PC-9 (cell line): Measurements from ENCODE around the gene ALKBH3.

Experiments used
- EZH2 ChIP-seq: fragments of 200-600 bp; sonication (generic); IDR thresholded peaks from 2 replicates; pipeline ENCODE4 v1.8.0; 2017; ENCODE audit warnings: antibody characterized with exemption, low read depth
- TF ChIP-seq, protein P1 (sequence below): fragments of 200-600 bp; sonication (generic); conservative IDR thresholded peaks from 2 replicates; pipeline ENCODE4 v1.6.1; 2017; ENCODE audit warnings: mixed run types, antibody characterized with exemption, mild to moderate bottlenecking, moderate library complexity

- TF ChIP-seq, protein P1, sequence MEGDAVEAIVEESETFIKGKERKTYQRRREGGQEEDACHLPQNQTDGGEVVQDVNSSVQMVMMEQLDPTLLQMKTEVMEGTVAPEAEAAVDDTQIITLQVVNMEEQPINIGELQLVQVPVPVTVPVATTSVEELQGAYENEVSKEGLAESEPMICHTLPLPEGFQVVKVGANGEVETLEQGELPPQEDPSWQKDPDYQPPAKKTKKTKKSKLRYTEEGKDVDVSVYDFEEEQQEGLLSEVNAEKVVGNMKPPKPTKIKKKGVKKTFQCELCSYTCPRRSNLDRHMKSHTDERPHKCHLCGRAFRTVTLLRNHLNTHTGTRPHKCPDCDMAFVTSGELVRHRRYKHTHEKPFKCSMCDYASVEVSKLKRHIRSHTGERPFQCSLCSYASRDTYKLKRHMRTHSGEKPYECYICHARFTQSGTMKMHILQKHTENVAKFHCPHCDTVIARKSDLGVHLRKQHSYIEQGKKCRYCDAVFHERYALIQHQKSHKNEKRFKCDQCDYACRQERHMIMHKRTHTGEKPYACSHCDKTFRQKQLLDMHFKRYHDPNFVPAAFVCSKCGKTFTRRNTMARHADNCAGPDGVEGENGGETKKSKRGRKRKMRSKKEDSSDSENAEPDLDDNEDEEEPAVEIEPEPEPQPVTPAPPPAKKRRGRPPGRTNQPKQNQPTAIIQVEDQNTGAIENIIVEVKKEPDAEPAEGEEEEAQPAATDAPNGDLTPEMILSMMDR = no peak
- no peak for TF ChIP-seq EZH2
Observed at GRCh38 chr11:43907028-43907975, 26.7 kb downstream of the ALKBH3 start.
